Uterus (tissue), 4 donors: ENCODE data around the gene CCDC78. TPM values are rescaled to one million over a fixed set of nuclear protein-coding genes. Genes with fewer than 3 reads are reported as not detected.

Source experiments
- DNase-seq, 2 donors: peaks; one replicate each; pipeline ENCODE4 v3.0.0-alpha.2; 2019 to 2020
- H3K27ac ChIP-seq, 2 donors: fragments of 200-600 bp; sonication (generic); 1 replicate in 1 of 2; 2 replicates in 1 of 2; pipeline ENCODE4 v1.5.1; 2016 to 2018
- H3K27me3 ChIP-seq, 2 donors: fragments of 200-600 bp; sonication (generic); one replicate each; pipeline ENCODE4 v1.5.1; 2018 to 2019; ENCODE audit warnings: control low read depth in 1 of 2
- H3K36me3 ChIP-seq, 2 donors: fragments of 200-600 bp; sonication (generic); one replicate each; pipeline ENCODE4 v1.5.1; 2019; ENCODE audit warnings: control low read depth in 1 of 2
- H3K4me1 ChIP-seq, 2 donors: fragments of 200-600 bp; sonication (generic); one replicate each; pipeline ENCODE4 v1.5.1; 2018 to 2019; ENCODE audit warnings: control low read depth in 1 of 2
- H3K4me3 ChIP-seq, 2 donors: fragments of 200-600 bp; sonication (generic); 1 replicate in 1 of 2; 2 replicates in 1 of 2; pipeline ENCODE4 v1.5.1; 2018 to 2019; ENCODE audit warnings: mild to moderate bottlenecking in 1 of 2
- H3K9me3 ChIP-seq, 2 donors: fragments of 200-600 bp; sonication (generic); one replicate each; pipeline ENCODE4 v1.5.1; 2019; ENCODE audit warnings: control low read depth in 1 of 2
- CTCF ChIP-seq, 4 experiments: fragments of 200-600 bp in 2 of 4; fragments of 450-650 bp in 2 of 4; sonication (generic) in 2 of 4; IDR thresholded peaks; one replicate each; pipeline ENCODE4 v1.5.1; 2016 to 2019; ENCODE audit warnings: antibody characterized with exemption in 4 of 4, mild to moderate bottlenecking in 2 of 4, moderate library complexity in 1 of 4
- POLR2A ChIP-seq, 2 donors: fragments of 450-650 bp; IDR thresholded peaks; one replicate each; pipeline ENCODE4 v1.6.1; 2016; ENCODE audit warnings: antibody characterized with exemption in 2 of 2, mild to moderate bottlenecking in 1 of 2, moderate library complexity in 1 of 2
- intact Hi-C: fragments of 100-400 bp; cut with DNase I; formaldehyde crosslinking; loops from one replicate; pipeline ENCODE4 v1.15.1; 2023; ENCODE audit warnings: low total_unique reads
- total RNA-seq, 4 donors: library from RNA; depleted of rRNA in 3 of 4; stranded (reverse); fragments of >200 nt in 3 of 4; gene quantifications; one replicate each; pipeline versions ENCODE4 v1.1.0 to v1.2.4, GENCODE V29; 2014 to 2023
- donor health status: DM: yes; HTN: yes; CAD: no.

Gene CCDC78
- total RNA-seq, 4 donors from 2014 or later = 1.3 to 5.3 (median 2.3) TPM; not detected in 1

DNA sequence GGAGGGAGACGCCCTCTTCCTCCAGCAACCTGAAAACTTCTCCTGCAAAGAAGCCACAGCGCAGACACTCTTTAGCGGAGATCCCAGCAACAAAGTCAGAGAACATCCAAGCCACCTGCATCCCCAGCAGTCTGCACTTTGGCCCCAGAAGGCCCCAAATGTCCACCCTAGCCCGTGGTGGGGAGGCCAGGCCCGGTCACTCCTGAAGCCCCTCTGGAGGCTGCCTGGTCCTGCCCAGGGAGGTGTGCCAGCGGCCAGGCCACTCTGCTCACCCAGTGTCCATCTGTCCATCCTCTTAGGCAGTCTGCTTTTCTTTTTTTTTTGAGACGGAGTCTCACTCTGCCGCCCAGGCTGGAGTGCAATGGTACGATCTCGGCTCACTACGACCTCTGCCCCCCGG, 6.1 kb upstream of the CCDC78 start:
- Histone ChIP-seq H3K36me3 (no peaks in the 10 kb centered on the region), H3K27me3 (peaks cover 0 to 16% of the 10 kb centered on the region in 2 donors), H3K4me3 (no peak overlapping the region), H3K4me1 (peaks cover 0 to 8% of the 10 kb centered on the region in 2 donors), H3K27ac (no peak overlapping the region), H3K9me3 (no peaks in the 10 kb centered on the region)
- intact Hi-C loops = no loop called here
- no peak for DNase-seq
- no peak for TF ChIP-seq CTCF (IDR thresholded peaks at IDR 0.05)
- no peak for TF ChIP-seq POLR2A (IDR thresholded peaks at IDR 0.05)

DNA sequence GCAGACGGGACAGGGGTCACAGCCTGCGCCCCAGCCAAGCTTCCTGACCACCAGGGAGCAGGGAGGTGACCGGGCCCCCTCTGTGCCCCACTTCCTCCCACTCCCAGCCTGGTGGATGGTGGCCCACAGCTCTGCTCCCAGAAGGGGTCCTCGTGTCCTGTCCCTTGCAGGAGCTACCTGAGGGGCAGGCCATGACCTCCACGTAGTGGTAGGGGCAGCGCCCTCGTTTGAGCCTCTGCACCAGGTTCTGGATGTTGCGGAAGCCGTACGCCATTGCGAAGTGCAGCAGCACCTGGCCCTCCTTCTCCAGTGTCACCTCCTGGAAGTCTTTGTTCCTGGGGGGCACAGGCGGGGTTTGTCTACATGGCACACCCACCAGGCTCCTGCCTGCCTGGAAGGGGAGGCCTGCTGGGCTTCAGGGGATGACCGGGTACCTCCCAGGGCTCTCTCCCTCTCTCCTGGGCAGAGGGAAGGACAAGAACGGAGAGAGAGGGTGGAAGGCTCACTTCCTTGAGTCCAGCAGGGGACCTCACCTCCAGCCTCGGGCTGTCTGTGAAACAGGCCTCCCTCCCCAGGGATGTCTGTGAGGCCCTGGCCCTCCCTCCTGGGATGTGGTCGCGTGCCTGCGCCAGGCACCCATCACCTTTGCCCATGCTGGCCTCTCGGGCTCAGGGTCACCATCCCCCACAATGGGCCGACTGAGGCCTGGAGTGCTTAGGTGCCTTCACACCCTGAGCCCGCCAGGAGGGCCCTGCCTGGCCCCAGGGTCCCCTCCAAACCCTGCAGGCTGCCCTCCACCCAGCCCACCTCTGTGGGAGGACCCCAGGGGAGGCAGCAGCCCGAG, 4.6 kb upstream of the CCDC78 start:
- TF ChIP-seq POLR2A (IDR thresholded peaks at IDR 0.05) (no peak), CTCF (IDR thresholded peaks at IDR 0.05) (no peak)
- Histone ChIP-seq H3K4me3 (no peak overlapping the region), H3K4me1 (peaks cover 0 to 18% of the 10 kb centered on the region in 2 donors), H3K27me3 (peaks cover 0 to 28% of the 10 kb centered on the region in 2 donors), H3K36me3 (no peaks in the 10 kb centered on the region), H3K27ac (no peak overlapping the region), H3K9me3 (no peaks in the 10 kb centered on the region)
- intact Hi-C loops = no loop called here
- no peak for DNase-seq

- peaks cover 0 to 18% of the 10 kb centered on the region in 2 donors for H3K4me1 ChIP-seq
- DNase-seq = no peak
- TF ChIP-seq POLR2A (IDR thresholded peaks at IDR 0.05) (no peak), CTCF (IDR thresholded peaks at IDR 0.05) (no peak)
- no peaks in the 10 kb centered on the region for H3K9me3 ChIP-seq
- no peaks in the 10 kb centered on the region for H3K36me3 ChIP-seq
- no peak overlapping the region for H3K4me3 ChIP-seq
- no peak overlapping the region for H3K27ac ChIP-seq
- H3K27me3 ChIP-seq = peaks cover 0 to 28% of the 10 kb centered on the region in 2 donors
- intact Hi-C loops = no loop called here
Measured at GRCh38 chr16:729768-730665, 3.8 kb upstream of the CCDC78 start.

DNA sequence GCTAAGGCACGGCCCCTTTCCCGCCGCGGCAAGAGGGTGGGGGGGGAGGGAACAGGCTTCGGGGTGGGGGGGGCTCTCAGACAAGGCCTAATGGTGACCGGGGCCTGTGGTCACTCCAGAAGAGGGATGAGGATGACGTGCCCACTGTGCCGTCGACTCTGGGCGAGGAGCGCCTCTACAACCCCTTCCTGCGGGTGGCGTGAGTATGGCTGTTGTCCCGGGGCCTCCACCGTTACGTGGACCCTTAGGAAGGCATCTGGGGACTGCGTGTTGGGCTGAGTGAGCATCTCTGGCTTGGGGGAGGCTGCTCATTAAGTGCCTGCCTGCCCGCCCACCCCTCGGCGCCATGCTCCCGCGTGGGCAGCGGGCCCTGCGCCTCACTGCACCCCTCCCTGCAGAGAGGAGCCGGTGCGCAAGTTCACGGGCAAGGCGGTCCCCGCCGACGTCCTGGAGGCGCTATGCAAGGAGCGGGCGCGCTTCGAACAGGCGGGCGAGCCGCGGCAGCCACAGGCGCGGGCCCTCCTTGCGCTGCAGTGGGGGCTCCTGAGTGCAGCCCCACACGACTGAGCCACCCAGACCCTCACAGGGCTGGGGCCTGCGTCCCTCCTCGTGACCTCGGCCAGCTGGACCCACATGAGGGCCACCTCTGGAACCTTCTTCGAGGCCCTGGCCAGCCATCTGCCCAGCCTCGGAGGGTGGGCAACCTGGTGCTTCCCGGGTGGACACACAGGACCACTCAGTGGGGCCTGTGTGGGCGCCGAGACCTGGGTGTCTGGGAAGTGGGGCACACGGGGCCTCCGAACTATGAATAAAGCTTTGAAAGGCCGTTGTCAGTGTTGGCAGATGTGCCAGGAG, 2.9 kb upstream of the CCDC78 start:
- Histone ChIP-seq H3K4me1 (peaks cover 0 to 18% of the 10 kb centered on the region in 2 donors), H3K27ac (no peak overlapping the region), H3K36me3 (no peaks in the 10 kb centered on the region), H3K4me3 (no peak overlapping the region), H3K9me3 (no peaks in the 10 kb centered on the region), H3K27me3 (peaks cover 0 to 28% of the 10 kb centered on the region in 2 donors)
- DNase-seq = no peak
- intact Hi-C loops = no loop called here
- TF ChIP-seq POLR2A (IDR thresholded peaks at IDR 0.05) (no peak), CTCF (IDR thresholded peaks at IDR 0.05) (no peak)
